ENCODE data around the gene MYD88.

DNA sequence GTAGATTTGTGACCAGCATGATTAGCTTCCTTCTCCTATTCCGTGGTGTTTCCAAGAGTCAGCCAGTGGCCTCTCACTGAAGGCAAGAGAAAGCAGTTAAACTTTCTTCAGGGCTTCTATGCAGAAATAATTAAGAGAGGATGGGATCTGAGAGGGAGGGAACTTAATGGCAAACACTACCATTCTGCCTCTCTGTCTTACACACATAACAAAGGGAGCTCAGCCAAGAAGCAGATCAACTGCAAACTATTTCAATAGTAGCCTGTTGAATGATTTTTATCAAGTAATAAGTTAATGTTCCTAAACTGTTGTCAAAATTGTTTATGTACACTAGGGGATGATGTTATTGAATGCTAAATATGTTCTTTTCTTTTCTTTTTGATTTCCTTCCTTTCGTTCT, 38.7 kb downstream of the MYD88 start:
- TF ChIP-seq, protein P1, sequence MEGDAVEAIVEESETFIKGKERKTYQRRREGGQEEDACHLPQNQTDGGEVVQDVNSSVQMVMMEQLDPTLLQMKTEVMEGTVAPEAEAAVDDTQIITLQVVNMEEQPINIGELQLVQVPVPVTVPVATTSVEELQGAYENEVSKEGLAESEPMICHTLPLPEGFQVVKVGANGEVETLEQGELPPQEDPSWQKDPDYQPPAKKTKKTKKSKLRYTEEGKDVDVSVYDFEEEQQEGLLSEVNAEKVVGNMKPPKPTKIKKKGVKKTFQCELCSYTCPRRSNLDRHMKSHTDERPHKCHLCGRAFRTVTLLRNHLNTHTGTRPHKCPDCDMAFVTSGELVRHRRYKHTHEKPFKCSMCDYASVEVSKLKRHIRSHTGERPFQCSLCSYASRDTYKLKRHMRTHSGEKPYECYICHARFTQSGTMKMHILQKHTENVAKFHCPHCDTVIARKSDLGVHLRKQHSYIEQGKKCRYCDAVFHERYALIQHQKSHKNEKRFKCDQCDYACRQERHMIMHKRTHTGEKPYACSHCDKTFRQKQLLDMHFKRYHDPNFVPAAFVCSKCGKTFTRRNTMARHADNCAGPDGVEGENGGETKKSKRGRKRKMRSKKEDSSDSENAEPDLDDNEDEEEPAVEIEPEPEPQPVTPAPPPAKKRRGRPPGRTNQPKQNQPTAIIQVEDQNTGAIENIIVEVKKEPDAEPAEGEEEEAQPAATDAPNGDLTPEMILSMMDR (conservative IDR thresholded peaks at IDR 0.05; ENCODE audit: low read length), result no peak
- no peak for TF ChIP-seq EZH2phosphoT487 (IDR thresholded peaks at IDR 0.05; ENCODE audit: borderline replicate concordance, low read depth, low read length)
